ENCODE results near the gene ANKRD55. TPM values are rescaled to one million over a fixed set of nuclear protein-coding genes. Genes with fewer than 3 reads are reported as not detected.
"Not testable (repeated sequence)": the region's sequence is repeated elsewhere in the genome, so short reads cannot be mapped to it uniquely, and the experiment has no call there.

ANKRD55 gene
- polyA plus RNA-seq, 4 donors: 0.75 to 1.7 (median 1.3) TPM

GRCh38 chr5:56088967-56089829, 143.9 kb downstream of the ANKRD55 start:
- DNase-seq (ENCODE audit: low read depth in 4 of 4, low spot score in 2 of 4): no peak

GRCh38 chr5:56088431-56088949, 144.6 kb downstream of the ANKRD55 start:
- no peak for DNase-seq (ENCODE audit: low read depth in 4 of 4, low spot score in 2 of 4)

- no peak for DNase-seq (ENCODE audit: low read depth in 4 of 4, low spot score in 2 of 4)
Measured at GRCh38 chr5:56085193-56085592, 147.9 kb downstream of the ANKRD55 start.

GRCh38 chr5:56083286-56083854, 149.8 kb downstream of the ANKRD55 start:
- DNase-seq (ENCODE audit: low read depth in 4 of 4, low spot score in 2 of 4): no peak

- not testable (repeated sequence) for DNase-seq (ENCODE audit: low read depth in 4 of 4, low spot score in 2 of 4)
Measured at GRCh38 chr5:56081053-56081642, 152.0 kb downstream of the ANKRD55 start.

- no peak for DNase-seq (ENCODE audit: low read depth in 4 of 4, low spot score in 2 of 4)
Measured at GRCh38 chr5:56080375-56081052, 152.6 kb downstream of the ANKRD55 start.

- not testable (repeated sequence) for DNase-seq (ENCODE audit: low read depth in 4 of 4, low spot score in 2 of 4)
Measured at GRCh38 chr5:56079157-56079500, 154.0 kb downstream of the ANKRD55 start.

GRCh38 chr5:56078278-56079156, 154.6 kb downstream of the ANKRD55 start:
- DNase-seq (ENCODE audit: low read depth in 4 of 4, low spot score in 2 of 4): no peak

- no peak for DNase-seq (ENCODE audit: low read depth in 4 of 4, low spot score in 2 of 4)
Measured at GRCh38 chr5:56077796-56078233, 155.3 kb downstream of the ANKRD55 start.

- DNase-seq (ENCODE audit: low read depth in 4 of 4, low spot score in 2 of 4): no peak
Measured at GRCh38 chr5:56076486-56076885, 156.6 kb downstream of the ANKRD55 start.

GRCh38 chr5:56075361-56075760, 157.8 kb downstream of the ANKRD55 start:
- DNase-seq (ENCODE audit: low read depth in 4 of 4, low spot score in 2 of 4): peak in 1 of 4 donors; percentile 61

GRCh38 chr5:56072863-56073766, 160.0 kb downstream of the ANKRD55 start:
- DNase-seq (ENCODE audit: low read depth in 4 of 4, low spot score in 2 of 4): no peak

- DNase-seq (ENCODE audit: low read depth in 4 of 4, low spot score in 2 of 4): no peak
Measured at GRCh38 chr5:56071470-56071869, 161.7 kb downstream of the ANKRD55 start.

- no peak for DNase-seq (ENCODE audit: low read depth in 4 of 4, low spot score in 2 of 4)
Measured at GRCh38 chr5:56070851-56071465, 162.2 kb downstream of the ANKRD55 start.

- no peak for DNase-seq (ENCODE audit: low read depth in 4 of 4, low spot score in 2 of 4)
Measured at GRCh38 chr5:56069652-56070226, 163.4 kb downstream of the ANKRD55 start.

- DNase-seq (ENCODE audit: low read depth in 4 of 4, low spot score in 2 of 4): no peak
Measured at GRCh38 chr5:56066931-56067450, 166.1 kb downstream of the ANKRD55 start.

GRCh38 chr5:56064984-56065383, 168.1 kb downstream of the ANKRD55 start:
- no peak for DNase-seq (ENCODE audit: low read depth in 4 of 4, low spot score in 2 of 4)
